ENCODE results near the gene RPL10L.

RPL10L gene

DNA sequence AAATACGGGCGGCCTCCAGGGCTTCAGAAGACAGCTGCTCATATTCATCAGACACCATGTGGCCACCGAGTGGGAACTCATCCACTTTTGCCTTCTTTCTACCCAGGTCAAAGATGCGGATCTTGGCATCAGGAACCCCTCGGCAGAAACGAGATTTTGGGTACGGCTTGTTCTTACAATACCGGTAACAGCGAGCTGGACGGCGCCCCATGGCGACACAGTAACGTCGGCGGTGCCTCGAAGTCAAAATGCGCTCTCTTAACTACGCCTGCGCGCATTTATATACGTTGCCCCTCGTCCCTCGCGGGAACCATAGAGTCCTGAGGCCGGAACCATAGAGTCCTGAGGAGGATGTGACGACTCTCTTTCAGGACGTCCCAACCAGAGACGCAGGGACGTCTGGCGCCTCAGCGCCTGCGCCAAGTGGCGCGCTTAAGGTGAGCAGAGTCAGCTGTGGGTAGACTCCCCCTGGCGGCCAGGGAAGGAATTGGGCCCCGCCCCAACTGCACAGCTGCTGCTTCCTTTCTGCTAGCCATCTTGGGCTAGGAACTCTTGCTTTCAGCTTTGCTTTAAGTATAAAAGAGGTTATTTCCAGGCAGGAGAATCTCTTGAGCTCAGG, at the start of gene RPL10L:
Gene RPL10L (minus strand): TSS at position 256 of the 619 bp plus-strand sequence. CDS start 45 bp downstream, at position 211.
- TF ChIP-seq, protein P1, sequence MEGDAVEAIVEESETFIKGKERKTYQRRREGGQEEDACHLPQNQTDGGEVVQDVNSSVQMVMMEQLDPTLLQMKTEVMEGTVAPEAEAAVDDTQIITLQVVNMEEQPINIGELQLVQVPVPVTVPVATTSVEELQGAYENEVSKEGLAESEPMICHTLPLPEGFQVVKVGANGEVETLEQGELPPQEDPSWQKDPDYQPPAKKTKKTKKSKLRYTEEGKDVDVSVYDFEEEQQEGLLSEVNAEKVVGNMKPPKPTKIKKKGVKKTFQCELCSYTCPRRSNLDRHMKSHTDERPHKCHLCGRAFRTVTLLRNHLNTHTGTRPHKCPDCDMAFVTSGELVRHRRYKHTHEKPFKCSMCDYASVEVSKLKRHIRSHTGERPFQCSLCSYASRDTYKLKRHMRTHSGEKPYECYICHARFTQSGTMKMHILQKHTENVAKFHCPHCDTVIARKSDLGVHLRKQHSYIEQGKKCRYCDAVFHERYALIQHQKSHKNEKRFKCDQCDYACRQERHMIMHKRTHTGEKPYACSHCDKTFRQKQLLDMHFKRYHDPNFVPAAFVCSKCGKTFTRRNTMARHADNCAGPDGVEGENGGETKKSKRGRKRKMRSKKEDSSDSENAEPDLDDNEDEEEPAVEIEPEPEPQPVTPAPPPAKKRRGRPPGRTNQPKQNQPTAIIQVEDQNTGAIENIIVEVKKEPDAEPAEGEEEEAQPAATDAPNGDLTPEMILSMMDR (conservative IDR thresholded peaks at IDR 0.05; ENCODE audit: low read depth) = no peak
- POLR2A ChIA-PET (ENCODE audit: low non-redundant PET) = no interaction called here
- no peak within 1 kb of the TSS for H3K27ac ChIP-seq
- CTCF ChIA-PET = interaction anchor here (0.7 kb wide), 1 partner anchor 15 kb away, joined by 3 read pairs; no protein-coding TSS in a partner anchor
- no peak for DNase-seq (ENCODE audit: low spot score)

- no peak overlapping the region for H3K27ac ChIP-seq
- ChIA-PET CTCF (no interaction called here), POLR2A (ENCODE audit: low non-redundant PET) (no interaction called here)
- TF ChIP-seq, protein P1 (conservative IDR thresholded peaks at IDR 0.05; ENCODE audit: low read depth) = no peak
- DNase-seq (ENCODE audit: low spot score) = no peak
Measured at GRCh38 chr14:46691819-46692218, 40.2 kb upstream of the RPL10L start.

- no peak for DNase-seq (ENCODE audit: low spot score)
- ChIA-PET CTCF (interaction anchor here (0.6 kb wide), 1 partner anchor 76 kb away, joined by 3 read pairs; no protein-coding TSS in a partner anchor), POLR2A (ENCODE audit: low non-redundant PET) (no interaction called here)
- no peak overlapping the region for H3K27ac ChIP-seq
- TF ChIP-seq, protein P1 (conservative IDR thresholded peaks at IDR 0.05; ENCODE audit: low read depth) = no peak
Measured at GRCh38 chr14:46686652-46687051, 35.1 kb upstream of the RPL10L start.

GRCh38 chr14:46672128-46672527, 20.5 kb upstream of the RPL10L start:
- ChIA-PET POLR2A (ENCODE audit: low non-redundant PET) (no interaction called here), CTCF (no interaction called here)
- no peak overlapping the region for H3K27ac ChIP-seq
- DNase-seq (ENCODE audit: low spot score) = no peak
- TF ChIP-seq, protein P1 (conservative IDR thresholded peaks at IDR 0.05; ENCODE audit: low read depth) = no peak

- POLR2A ChIA-PET (ENCODE audit: low non-redundant PET) = no interaction called here
- DNase-seq (ENCODE audit: low spot score) = no peak
- CTCF ChIA-PET = no interaction called here
- TF ChIP-seq, protein P1 (conservative IDR thresholded peaks at IDR 0.05; ENCODE audit: low read depth) = no peak
- no peak overlapping the region for H3K27ac ChIP-seq
Measured at GRCh38 chr14:46663382-46663781, 11.8 kb upstream of the RPL10L start.

DNA sequence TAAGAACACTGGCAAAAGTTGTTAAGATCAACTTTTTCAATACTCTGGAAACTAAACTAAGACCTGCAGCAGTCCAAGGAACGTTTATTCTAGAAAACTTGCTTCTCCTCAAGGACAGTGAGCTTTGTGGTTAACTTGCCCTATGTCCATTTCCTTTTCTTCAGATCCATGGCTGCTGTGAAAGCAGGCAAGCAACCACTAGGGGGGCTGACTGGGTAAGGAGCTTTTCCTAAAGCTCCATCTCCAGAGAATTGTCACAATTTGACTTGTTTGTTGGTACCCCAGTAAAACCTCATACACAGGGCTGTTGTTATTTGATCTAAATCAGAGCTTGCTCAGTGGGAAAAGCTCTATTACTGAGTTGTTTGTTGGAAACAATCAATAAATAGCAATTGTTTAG, 10.1 kb upstream of the RPL10L start:
- TF ChIP-seq, protein P1 (conservative IDR thresholded peaks at IDR 0.05; ENCODE audit: low read depth) = no peak
- no peak for DNase-seq (ENCODE audit: low spot score)
- H3K27ac ChIP-seq = no peak overlapping the region
- CTCF ChIA-PET = no interaction called here
- POLR2A ChIA-PET (ENCODE audit: low non-redundant PET) = no interaction called here

Measured in RWPE1 (cell line).